Keratinocyte (primary cell): ENCODE data around the gene ENPP3. TPM values are rescaled to one million over a fixed set of nuclear protein-coding genes. Genes with fewer than 3 reads are reported as not detected.

ENCODE experiments used
- DNase-seq: peaks from one replicate; pipeline ENCODE4 v3.0.0-alpha.2; 2011; ENCODE audit warnings: low read depth, missing footprints, low spot score
- FAIRE-seq: peaks from 2 replicates; lab custom pipeline; 2011; peaks lifted over from hg19 to GRCh38; lab: Jason Lieb, UNC
- H2AFZ ChIP-seq: 2 replicates; pipeline ENCODE4 v1.6.0; 2012; ENCODE audit warnings: low read length, control low read depth, inconsistent platforms; ENCODE audit not compliant: control insufficient read depth
- H3K27ac ChIP-seq: 2 replicates; pipeline ENCODE4 v1.5.1; 2011; ENCODE audit warnings: low read length; ENCODE audit not compliant: control insufficient read depth, insufficient read depth
- H3K27me3 ChIP-seq: 3 replicates; pipeline ENCODE4 v1.6.0; 2011; ENCODE audit warnings: low read length; ENCODE audit not compliant: control insufficient read depth, insufficient read depth; ENCODE audit errors: extremely low read depth
- H3K36me3 ChIP-seq, 2 experiments: 2 replicates in 1 of 2; 3 replicates in 1 of 2; pipeline ENCODE4 v1.5.1; 2011; ENCODE audit warnings: low read length in 2 of 2, mild to moderate bottlenecking in 1 of 2; ENCODE audit not compliant: control insufficient read depth in 2 of 2, insufficient read depth in 2 of 2; ENCODE audit errors: extremely low read depth in 1 of 2
- H3K4me1 ChIP-seq: 3 replicates; pipeline ENCODE4 v1.5.1; 2011; ENCODE audit warnings: low read length; ENCODE audit not compliant: control insufficient read depth, insufficient read depth; ENCODE audit errors: extremely low read depth
- H3K4me2 ChIP-seq: 3 replicates; pipeline ENCODE4 v1.6.0; 2011; ENCODE audit warnings: low read depth, low read length; ENCODE audit not compliant: control insufficient read depth, insufficient read depth; ENCODE audit errors: extremely low read depth
- H3K4me3 ChIP-seq, 3 experiments: fragments of 200-600 bp in 1 of 3; sonication (generic) in 1 of 3; 2 replicates in 2 of 3; 3 replicates in 1 of 3; pipeline ENCODE4 v1.5.1; 2011 to 2016; ENCODE audit warnings: low read length in 3 of 3, mild to moderate bottlenecking in 3 of 3, control low read depth in 2 of 3, inconsistent platforms in 1 of 3, low read depth in 1 of 3, mixed read lengths in 1 of 3, mixed run types in 1 of 3, moderate library complexity in 1 of 3; ENCODE audit not compliant: control insufficient read depth in 2 of 3, insufficient read depth in 2 of 3; ENCODE audit errors: extremely low read depth in 1 of 3
- H3K79me2 ChIP-seq: 2 replicates; pipeline ENCODE4 v1.6.0; 2012; ENCODE audit warnings: low read length; ENCODE audit not compliant: control insufficient read depth, insufficient read depth
- H3K9ac ChIP-seq: 3 replicates; pipeline ENCODE4 v1.6.0; 2011; ENCODE audit warnings: low read length; ENCODE audit not compliant: control insufficient read depth, insufficient read depth; ENCODE audit errors: extremely low read depth
- H3K9me1 ChIP-seq: 3 replicates; pipeline ENCODE4 v1.6.0; 2011; ENCODE audit warnings: low read length; ENCODE audit not compliant: control insufficient read depth, insufficient read depth; ENCODE audit errors: extremely low read depth
- H3K9me3 ChIP-seq: 2 replicates; pipeline ENCODE4 v1.5.1; 2012; ENCODE audit warnings: low read depth, low read length; ENCODE audit not compliant: control insufficient read depth
- H4K20me1 ChIP-seq: 3 replicates; pipeline ENCODE4 v1.6.0; 2011; ENCODE audit warnings: low read length; ENCODE audit not compliant: control insufficient read depth, insufficient read depth; ENCODE audit errors: extremely low read depth
- CTCF ChIP-seq, 3 experiments: IDR thresholded peaks in 1 of 3; conservative IDR thresholded peaks in 1 of 3; optimal IDR thresholded peaks in 1 of 3; 2 replicates in 2 of 3; 3 replicates in 1 of 3; pipeline versions ENCODE3 to v1.5.1; 2011; ENCODE audit warnings: low read length in 3 of 3, mild to moderate bottlenecking in 3 of 3, moderate library complexity in 2 of 3, control low read depth in 1 of 3, inconsistent platforms in 1 of 3; ENCODE audit not compliant: insufficient read depth in 2 of 3; ENCODE audit errors: extremely low read depth in 1 of 3
- EZH2 ChIP-seq: IDR thresholded peaks from one replicate; pipeline ENCODE4 v1.6.1; 2012; ENCODE audit warnings: inconsistent platforms, mild to moderate bottlenecking, low read length, moderate library complexity
- dilution Hi-C: fragments of 300-500 bp; cut with MboI; formaldehyde crosslinking; loops from one replicate; pipeline ENCODE4 v1.7.0; 2020; ENCODE audit warnings: low sequenced_read_pairs; ENCODE audit not compliant: extremely low pct_ligation_motif_present
- polyA plus RNA-seq, 5 experiments: library from polyadenylated mRNA; depleted of rRNA in 3 of 5; stranded (reverse) in 3 of 5; stranded (forward) in 1 of 5; unstranded in 1 of 5; fragments of >200 nt; gene quantifications; 1 replicate in 1 of 5; 2 replicates in 3 of 5; 3 replicates in 1 of 5; pipeline versions ENCODE4 v1.2.1 to v1.2.3, GENCODE V29; 2011 to 2012; ENCODE audit warnings: missing spikeins in 2 of 5, low read depth in 1 of 5, low replicate concordance in 1 of 5

Gene ENPP3
- polyA plus RNA-seq, 1 donor (not counting 4 experiments of a cell fraction or from before 2014, with no cell fraction given), result not detected

GRCh38 chr6:131655951-131656350 is 18.8 kb downstream of the ENPP3 start:
- dilution Hi-C loops, result no loop called here
- no peak overlapping the region for H3K27ac ChIP-seq
- H3K4me2 ChIP-seq, result no peak overlapping the region
- no peaks in the 10 kb centered on the region for H4K20me1 ChIP-seq
- no peak overlapping the region for H3K9ac ChIP-seq
- no peaks in the 10 kb centered on the region for H3K79me2 ChIP-seq
- no peak overlapping the region for H3K4me3 ChIP-seq
- TF ChIP-seq CTCF (optimal IDR thresholded peaks at IDR 0.05 in 1 of 3, IDR thresholded peaks at IDR 0.05 in 1 of 3, conservative IDR thresholded peaks at IDR 0.05 in 1 of 3; ENCODE audit: extremely low read depth in 1 of 3, insufficient read depth in 2 of 3, low read length in 3 of 3) (no peak), EZH2 (no peak)
- no peaks in the 10 kb centered on the region for H3K27me3 ChIP-seq
- H3K36me3 ChIP-seq, result no peaks in the 10 kb centered on the region
- H3K9me3 ChIP-seq, result no peaks in the 10 kb centered on the region
- no peak for DNase-seq
- FAIRE-seq, result no peak
- H3K9me1 ChIP-seq, result no peaks in the 10 kb centered on the region
- H2AFZ ChIP-seq, result no peak overlapping the region
- no peaks in the 10 kb centered on the region for H3K4me1 ChIP-seq

DNA sequence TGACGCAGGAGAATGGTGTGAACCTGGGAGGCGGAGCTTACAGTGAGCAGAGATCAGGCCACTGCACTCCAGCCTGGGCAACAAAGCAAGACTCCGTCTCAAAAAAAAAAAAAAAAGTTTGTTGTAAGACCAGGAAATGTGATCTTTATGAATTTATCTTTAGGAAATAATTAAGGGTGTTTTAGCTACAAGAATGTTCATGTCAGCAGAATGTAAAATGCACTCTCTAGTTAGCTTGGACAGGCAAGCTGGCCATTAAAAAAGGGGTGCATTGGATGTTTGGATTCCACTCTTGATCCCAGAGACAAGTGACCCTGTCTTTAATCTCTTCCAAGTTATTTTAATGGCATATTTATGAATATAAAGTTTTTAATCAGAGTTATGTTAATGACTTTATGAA is 19.6 kb downstream of the ENPP3 start:
- no peak overlapping the region for H3K4me2 ChIP-seq
- FAIRE-seq (no peak), DNase-seq (no peak)
- H4K20me1 ChIP-seq, result no peaks in the 10 kb centered on the region
- H3K4me3 ChIP-seq, result no peak overlapping the region
- no peak overlapping the region for H3K9ac ChIP-seq
- dilution Hi-C loops, result no loop called here
- no peaks in the 10 kb centered on the region for H3K9me3 ChIP-seq
- TF ChIP-seq CTCF (optimal IDR thresholded peaks at IDR 0.05 in 1 of 3, IDR thresholded peaks at IDR 0.05 in 1 of 3, conservative IDR thresholded peaks at IDR 0.05 in 1 of 3; ENCODE audit: extremely low read depth in 1 of 3, insufficient read depth in 2 of 3, low read length in 3 of 3), result no peak
- no peak for TF ChIP-seq EZH2
- no peaks in the 10 kb centered on the region for H3K27me3 ChIP-seq
- no peaks in the 10 kb centered on the region for H3K36me3 ChIP-seq
- no peak overlapping the region for H2AFZ ChIP-seq
- no peak overlapping the region for H3K27ac ChIP-seq
- no peaks in the 10 kb centered on the region for H3K79me2 ChIP-seq
- no peaks in the 10 kb centered on the region for H3K4me1 ChIP-seq
- no peaks in the 10 kb centered on the region for H3K9me1 ChIP-seq
